ENCODE data around the gene BRINP3.

The BRINP3 gene

GRCh38 chr1:190243056-190243455, 234.6 kb downstream of the BRINP3 start:
- H3K4me1 Mint-ChIP-seq = no peaks in the 10 kb centered on the region
- no peak for DNase-seq
- peaks cover 5% of the 10 kb centered on the region for H3K9me3 Mint-ChIP-seq
- no peak overlapping the region for H3K4me3 Mint-ChIP-seq
- CTCF ChIA-PET = no interaction called here
- no peak overlapping the region for H3K27ac Mint-ChIP-seq
- no peaks in the 10 kb centered on the region for H3K36me3 Mint-ChIP-seq
- no peaks in the 10 kb centered on the region for H3K27me3 Mint-ChIP-seq

- no peaks in the 10 kb centered on the region for H3K36me3 Mint-ChIP-seq
- CTCF ChIA-PET = no interaction called here
- peaks cover 7% of the 10 kb centered on the region for H3K9me3 Mint-ChIP-seq
- DNase-seq = no peak
- H3K27ac Mint-ChIP-seq = no peak overlapping the region
- no peak overlapping the region for H3K4me3 Mint-ChIP-seq
- H3K27me3 Mint-ChIP-seq = no peaks in the 10 kb centered on the region
- H3K4me1 Mint-ChIP-seq = no peaks in the 10 kb centered on the region
Measured at GRCh38 chr1:190226006-190226405, 251.7 kb downstream of the BRINP3 start.

GRCh38 chr1:190212450-190212849, 265.2 kb downstream of the BRINP3 start:
- no peak overlapping the region for H3K27ac Mint-ChIP-seq
- H3K4me1 Mint-ChIP-seq = no peaks in the 10 kb centered on the region
- no peaks in the 10 kb centered on the region for H3K36me3 Mint-ChIP-seq
- DNase-seq = no peak
- CTCF ChIA-PET = no interaction called here
- H3K4me3 Mint-ChIP-seq = no peak overlapping the region
- peaks cover 4% of the 10 kb centered on the region for H3K9me3 Mint-ChIP-seq
- no peaks in the 10 kb centered on the region for H3K27me3 Mint-ChIP-seq

GRCh38 chr1:190207733-190208132, 269.9 kb downstream of the BRINP3 start:
- no peaks in the 10 kb centered on the region for H3K4me1 Mint-ChIP-seq
- CTCF ChIA-PET = no interaction called here

GRCh38 chr1:190205713-190206112, 272.0 kb downstream of the BRINP3 start:
- H3K4me1 Mint-ChIP-seq = no peaks in the 10 kb centered on the region
- H3K27me3 Mint-ChIP-seq = no peaks in the 10 kb centered on the region
- no peak for DNase-seq
- H3K27ac Mint-ChIP-seq = no peak overlapping the region
- CTCF ChIA-PET = no interaction called here
- no peaks in the 10 kb centered on the region for H3K36me3 Mint-ChIP-seq
- H3K4me3 Mint-ChIP-seq = no peak overlapping the region
- H3K9me3 Mint-ChIP-seq = peaks cover 7% of the 10 kb centered on the region

More at GRCh38 chr1:190207733-190208132, 269.9 kb downstream of the BRINP3 start:
- H3K36me3 Mint-ChIP-seq = no peaks in the 10 kb centered on the region
- H3K9me3 Mint-ChIP-seq = peaks cover 4% of the 10 kb centered on the region
- H3K27me3 Mint-ChIP-seq = no peaks in the 10 kb centered on the region
- DNase-seq = no peak
- no peak overlapping the region for H3K4me3 Mint-ChIP-seq
- H3K27ac Mint-ChIP-seq = no peak overlapping the region

- Mint-ChIP-seq H3K9me3 (peaks cover 2% of the 10 kb centered on the region), H3K36me3 (no peaks in the 10 kb centered on the region), H3K4me3 (no peak overlapping the region), H3K4me1 (no peaks in the 10 kb centered on the region), H3K27ac (no peak overlapping the region), H3K27me3 (no peaks in the 10 kb centered on the region)
- DNase-seq = no peak
- CTCF ChIA-PET = no interaction called here
Measured at GRCh38 chr1:190196020-190196419, 281.6 kb downstream of the BRINP3 start.

- CTCF ChIA-PET = no interaction called here
- Mint-ChIP-seq H3K27ac (no peak overlapping the region), H3K4me1 (no peaks in the 10 kb centered on the region), H3K9me3 (peaks cover 2% of the 10 kb centered on the region), H3K27me3 (no peaks in the 10 kb centered on the region), H3K4me3 (no peak overlapping the region), H3K36me3 (no peaks in the 10 kb centered on the region)
- DNase-seq = no peak
Measured at GRCh38 chr1:190193508-190194115, 284.1 kb downstream of the BRINP3 start.

GRCh38 chr1:190192627-190193026, 285.0 kb downstream of the BRINP3 start:
- Mint-ChIP-seq H3K27me3 (no peaks in the 10 kb centered on the region), H3K9me3 (peaks cover 2% of the 10 kb centered on the region), H3K4me3 (no peak overlapping the region), H3K36me3 (no peaks in the 10 kb centered on the region), H3K27ac (no peak overlapping the region), H3K4me1 (no peaks in the 10 kb centered on the region)
- no peak for DNase-seq
- CTCF ChIA-PET = no interaction called here

- H3K27me3 Mint-ChIP-seq = no peaks in the 10 kb centered on the region
- H3K4me3 Mint-ChIP-seq = no peak overlapping the region
- no peaks in the 10 kb centered on the region for H3K36me3 Mint-ChIP-seq
- H3K4me1 Mint-ChIP-seq = no peaks in the 10 kb centered on the region
- DNase-seq = no peak
- H3K27ac Mint-ChIP-seq = no peak overlapping the region
- H3K9me3 Mint-ChIP-seq = no peaks in the 10 kb centered on the region
- CTCF ChIA-PET = no interaction called here
Measured at GRCh38 chr1:190183588-190183987, 294.1 kb downstream of the BRINP3 start.

- H3K27ac Mint-ChIP-seq = no peak overlapping the region
- no peaks in the 10 kb centered on the region for H3K9me3 Mint-ChIP-seq
- H3K36me3 Mint-ChIP-seq = no peaks in the 10 kb centered on the region
Measured at GRCh38 chr1:190179817-190180216, 297.8 kb downstream of the BRINP3 start.

GRCh38 chr1:190178827-190179226, 298.8 kb downstream of the BRINP3 start:
- Mint-ChIP-seq H3K27ac (no peak overlapping the region), H3K4me1 (no peaks in the 10 kb centered on the region), H3K36me3 (no peaks in the 10 kb centered on the region), H3K27me3 (no peaks in the 10 kb centered on the region), H3K4me3 (no peak overlapping the region), H3K9me3 (no peaks in the 10 kb centered on the region)
- CTCF ChIA-PET = no interaction called here
- no peak for DNase-seq

More at GRCh38 chr1:190179817-190180216, 297.8 kb downstream of the BRINP3 start:
- CTCF ChIA-PET = no interaction called here
- no peaks in the 10 kb centered on the region for H3K27me3 Mint-ChIP-seq
- no peak for DNase-seq
- H3K4me3 Mint-ChIP-seq = no peak overlapping the region
- H3K4me1 Mint-ChIP-seq = no peaks in the 10 kb centered on the region

- H3K36me3 Mint-ChIP-seq = no peaks in the 10 kb centered on the region
- no peak for DNase-seq
- H3K27me3 Mint-ChIP-seq = no peaks in the 10 kb centered on the region
- CTCF ChIA-PET = no interaction called here
- H3K4me1 Mint-ChIP-seq = no peaks in the 10 kb centered on the region
- H3K9me3 Mint-ChIP-seq = no peaks in the 10 kb centered on the region
- H3K27ac Mint-ChIP-seq = no peak overlapping the region
- no peak overlapping the region for H3K4me3 Mint-ChIP-seq
Measured at GRCh38 chr1:190177555-190177954, 300.1 kb downstream of the BRINP3 start.

GRCh38 chr1:190176776-190177175, 300.9 kb downstream of the BRINP3 start:
- no peaks in the 10 kb centered on the region for H3K4me1 Mint-ChIP-seq
- H3K4me3 Mint-ChIP-seq = no peak overlapping the region
- CTCF ChIA-PET = no interaction called here
- no peak for DNase-seq
- H3K9me3 Mint-ChIP-seq = no peaks in the 10 kb centered on the region
- no peaks in the 10 kb centered on the region for H3K27me3 Mint-ChIP-seq
- no peak overlapping the region for H3K27ac Mint-ChIP-seq
- H3K36me3 Mint-ChIP-seq = no peaks in the 10 kb centered on the region

GRCh38 chr1:190175320-190175719, 302.3 kb downstream of the BRINP3 start:
- DNase-seq = no peak
- no peak overlapping the region for H3K4me3 Mint-ChIP-seq
- H3K4me1 Mint-ChIP-seq = no peaks in the 10 kb centered on the region
- CTCF ChIA-PET = no interaction called here
- no peak overlapping the region for H3K27ac Mint-ChIP-seq
- no peaks in the 10 kb centered on the region for H3K36me3 Mint-ChIP-seq
- no peaks in the 10 kb centered on the region for H3K9me3 Mint-ChIP-seq
- no peaks in the 10 kb centered on the region for H3K27me3 Mint-ChIP-seq

- Mint-ChIP-seq H3K4me1 (no peaks in the 10 kb centered on the region), H3K36me3 (no peaks in the 10 kb centered on the region), H3K27ac (no peak overlapping the region), H3K27me3 (no peaks in the 10 kb centered on the region), H3K4me3 (no peak overlapping the region), H3K9me3 (peaks cover 3% of the 10 kb centered on the region)
- CTCF ChIA-PET = no interaction called here
- DNase-seq = no peak
Measured at GRCh38 chr1:190172651-190173430, 304.8 kb downstream of the BRINP3 start.
